Measurements from ENCODE around the gene IGF2. TPM values are rescaled to one million over a fixed set of nuclear protein-coding genes. Genes with fewer than 3 reads are reported as not detected.

The IGF2 gene
- total RNA-seq, 2 experiments from 2014 or later = 0.06 to 0.08 TPM

- H3K9me3 Mint-ChIP-seq = no peaks in the 10 kb centered on the region
- no peaks in the 10 kb centered on the region for H3K4me1 Mint-ChIP-seq
- no peak for DNase-seq
- no peaks in the 10 kb centered on the region for H3K36me3 Mint-ChIP-seq
- H3K4me3 Mint-ChIP-seq = no peak overlapping the region
- H3K27me3 Mint-ChIP-seq = no peaks in the 10 kb centered on the region
- no peak overlapping the region for H3K27ac Mint-ChIP-seq
Measured at GRCh38 chr11:2175659-2176058, 36.5 kb upstream of the IGF2 start.

GRCh38 chr11:2174361-2174760 lies 35.2 kb upstream of the IGF2 start:
- Mint-ChIP-seq H3K27ac (no peak overlapping the region), H3K9me3 (no peaks in the 10 kb centered on the region), H3K4me3 (no peak overlapping the region), H3K4me1 (no peaks in the 10 kb centered on the region), H3K36me3 (no peaks in the 10 kb centered on the region), H3K27me3 (no peaks in the 10 kb centered on the region)
- no peak for DNase-seq

GRCh38 chr11:2173761-2174160 lies 34.6 kb upstream of the IGF2 start:
- Mint-ChIP-seq H3K27me3 (no peaks in the 10 kb centered on the region), H3K36me3 (no peaks in the 10 kb centered on the region), H3K9me3 (no peaks in the 10 kb centered on the region), H3K4me3 (no peak overlapping the region), H3K27ac (no peak overlapping the region), H3K4me1 (no peaks in the 10 kb centered on the region)
- DNase-seq = no peak

DNA sequence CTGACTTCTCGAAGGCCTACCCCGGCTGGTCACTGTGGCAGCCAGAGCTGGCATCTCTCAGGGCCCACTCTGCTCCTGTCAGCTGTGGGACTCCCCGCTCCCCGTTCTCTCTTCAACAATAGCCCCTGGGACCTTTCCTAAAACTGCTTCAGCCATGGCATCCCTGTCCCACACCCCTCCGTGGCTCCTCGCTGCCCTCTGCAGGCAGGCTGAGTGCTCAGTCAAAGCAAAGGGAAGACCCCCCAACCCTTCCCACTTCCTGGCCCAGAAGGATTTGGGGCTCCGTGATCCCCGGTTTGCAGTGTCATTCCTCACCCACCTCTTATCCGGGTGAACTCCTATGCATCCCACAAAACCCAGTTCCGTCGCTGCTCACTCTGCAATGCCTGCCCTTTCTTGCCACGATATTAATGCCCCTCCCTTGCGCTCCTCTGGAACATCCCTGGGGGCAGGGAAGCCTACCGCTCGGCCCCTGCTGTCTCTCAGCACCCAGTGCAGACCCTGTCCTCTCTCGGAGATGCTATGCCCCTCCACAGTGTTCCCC lies 34.0 kb upstream of the IGF2 start:
- no peak for DNase-seq
- Mint-ChIP-seq H3K4me1 (no peaks in the 10 kb centered on the region), H3K36me3 (no peaks in the 10 kb centered on the region), H3K27ac (no peak overlapping the region), H3K9me3 (no peaks in the 10 kb centered on the region), H3K4me3 (no peak overlapping the region), H3K27me3 (no peaks in the 10 kb centered on the region)

DNA sequence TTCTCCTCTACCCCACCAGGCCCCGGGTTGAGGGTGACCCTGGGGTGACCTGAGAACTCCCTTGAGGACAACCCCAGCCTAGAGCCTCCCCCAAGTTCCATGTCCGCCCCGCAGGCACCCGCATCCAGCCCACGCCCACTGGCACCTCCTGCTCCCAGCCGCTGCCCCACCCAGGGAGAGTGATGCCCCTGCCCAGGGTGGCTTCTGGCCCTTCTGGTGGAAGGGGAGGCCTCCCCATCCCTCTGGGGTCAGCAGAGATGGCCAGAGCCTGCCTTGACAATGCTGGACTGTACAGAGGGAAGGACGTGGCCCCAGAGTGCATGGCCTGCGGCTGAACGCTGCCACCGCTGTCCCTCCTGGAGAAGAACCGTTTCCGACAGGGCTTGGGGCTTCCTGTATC lies 33.5 kb upstream of the IGF2 start:
- H3K9me3 Mint-ChIP-seq = no peaks in the 10 kb centered on the region
- no peak for DNase-seq
- no peak overlapping the region for H3K27ac Mint-ChIP-seq
- no peaks in the 10 kb centered on the region for H3K27me3 Mint-ChIP-seq
- H3K4me3 Mint-ChIP-seq = no peak overlapping the region
- no peaks in the 10 kb centered on the region for H3K4me1 Mint-ChIP-seq
- no peaks in the 10 kb centered on the region for H3K36me3 Mint-ChIP-seq

DNA sequence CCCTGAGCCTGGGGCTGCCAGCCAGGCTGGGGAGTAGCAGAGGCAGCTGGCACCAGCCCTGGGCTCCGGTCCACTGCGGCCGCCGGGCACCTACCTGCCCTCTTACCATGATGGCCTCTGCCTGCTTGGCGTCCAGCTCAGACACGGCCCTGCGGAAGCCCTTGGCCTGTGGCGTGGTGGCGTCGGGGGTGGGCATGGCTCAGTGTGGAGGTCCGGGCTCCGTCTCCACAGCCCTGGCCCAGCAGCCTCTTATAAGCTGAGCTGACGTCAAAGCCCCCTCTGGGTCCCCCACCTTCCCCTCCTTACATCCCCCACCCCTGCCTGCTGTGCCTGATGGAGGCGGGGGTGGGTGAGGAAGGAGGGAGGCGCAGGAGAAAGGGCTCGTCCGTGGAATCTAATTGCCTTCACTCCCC lies 32.4 kb upstream of the IGF2 start, which contains the start of gene TH:
TSS of gene TH (minus strand) at position 225 of the 413 bp plus-strand sequence. CDS start at position 196, 29 bp downstream.
- no peak for DNase-seq
- Mint-ChIP-seq H3K27me3 (peaks cover 4% of the 10 kb centered on the region), H3K4me3 (no peak within 1 kb of the TSS), H3K4me1 (no peaks in the 10 kb centered on the region), H3K36me3 (no peaks in the 10 kb centered on the region), H3K9me3 (no peaks in the 10 kb centered on the region), H3K27ac (no peak within 1 kb of the TSS)

DNA sequence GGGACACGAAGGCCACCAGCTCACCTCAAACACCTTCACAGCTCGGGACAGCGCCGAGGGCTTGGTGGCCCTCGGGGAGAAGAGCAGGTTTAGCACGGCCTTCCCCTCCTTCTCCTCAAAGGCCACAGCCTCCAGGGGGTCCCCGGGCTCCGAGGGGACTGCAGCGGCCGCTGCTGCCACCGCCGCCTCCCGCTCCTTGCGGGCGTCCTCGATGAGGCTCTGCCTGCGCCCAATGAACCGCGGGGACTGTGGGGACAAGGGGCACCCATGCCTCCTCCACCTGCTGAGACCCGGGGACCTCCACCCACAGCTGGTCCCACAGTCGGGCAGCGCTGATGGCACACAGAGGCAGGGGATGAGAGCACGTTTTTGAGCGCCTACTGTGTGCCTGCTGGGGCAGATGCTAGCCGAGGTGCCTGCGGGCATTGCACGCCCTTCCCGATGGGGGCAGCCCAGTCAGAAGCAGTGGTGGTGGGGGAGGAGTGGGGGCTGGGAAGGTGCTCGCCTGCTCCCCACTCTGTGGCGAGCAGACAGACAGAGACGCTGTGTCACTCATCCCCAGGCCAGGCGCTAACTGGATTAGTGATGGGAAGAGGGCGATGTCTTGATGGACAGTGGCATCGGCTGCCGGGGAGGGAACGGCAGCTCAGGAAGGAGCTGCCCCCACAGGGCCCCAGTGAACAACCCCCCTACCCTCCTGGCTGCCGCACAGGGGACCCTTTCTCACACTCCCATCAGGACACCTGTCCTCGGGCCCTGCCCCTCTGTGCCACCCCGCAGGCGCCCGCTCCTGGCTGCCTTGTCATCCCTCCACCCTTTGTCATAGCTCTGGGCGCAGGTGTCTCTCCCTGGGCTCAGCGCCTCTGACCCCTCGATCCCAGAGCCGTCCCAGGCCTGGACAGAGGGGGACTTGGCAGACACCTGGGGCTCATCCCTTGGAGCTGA lies 30.7 kb upstream of the IGF2 start:
- no peaks in the 10 kb centered on the region for H3K9me3 Mint-ChIP-seq
- no peak overlapping the region for H3K27ac Mint-ChIP-seq
- H3K27me3 Mint-ChIP-seq = peaks cover 4% of the 10 kb centered on the region
- H3K4me3 Mint-ChIP-seq = no peak overlapping the region
- no peak for DNase-seq
- H3K4me1 Mint-ChIP-seq = no peaks in the 10 kb centered on the region
- no peaks in the 10 kb centered on the region for H3K36me3 Mint-ChIP-seq

DNA sequence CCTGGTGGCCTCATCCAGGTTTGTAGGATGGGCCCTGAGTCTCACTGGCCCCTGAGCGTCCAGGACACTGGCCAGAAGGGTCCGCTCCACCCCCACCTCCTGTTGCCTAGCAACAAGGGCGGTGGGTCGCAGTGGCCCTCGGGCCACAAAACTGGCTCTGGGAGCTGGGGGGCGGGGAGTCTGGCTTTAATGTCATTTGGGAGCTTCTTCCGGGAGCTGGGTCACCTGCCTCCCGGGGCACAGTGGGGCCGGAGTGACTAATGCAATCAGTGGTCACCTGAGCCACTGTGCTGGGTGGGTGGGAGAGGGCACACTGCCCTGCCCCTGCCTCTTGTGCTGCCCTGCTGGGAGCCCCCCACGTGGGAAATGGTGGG lies 29.8 kb upstream of the IGF2 start:
- H3K4me3 Mint-ChIP-seq = no peak overlapping the region
- no peaks in the 10 kb centered on the region for H3K36me3 Mint-ChIP-seq
- no peak overlapping the region for H3K27ac Mint-ChIP-seq
- DNase-seq = no peak
- H3K4me1 Mint-ChIP-seq = no peaks in the 10 kb centered on the region
- no peaks in the 10 kb centered on the region for H3K9me3 Mint-ChIP-seq
- H3K27me3 Mint-ChIP-seq = peaks cover 4% of the 10 kb centered on the region

DNA sequence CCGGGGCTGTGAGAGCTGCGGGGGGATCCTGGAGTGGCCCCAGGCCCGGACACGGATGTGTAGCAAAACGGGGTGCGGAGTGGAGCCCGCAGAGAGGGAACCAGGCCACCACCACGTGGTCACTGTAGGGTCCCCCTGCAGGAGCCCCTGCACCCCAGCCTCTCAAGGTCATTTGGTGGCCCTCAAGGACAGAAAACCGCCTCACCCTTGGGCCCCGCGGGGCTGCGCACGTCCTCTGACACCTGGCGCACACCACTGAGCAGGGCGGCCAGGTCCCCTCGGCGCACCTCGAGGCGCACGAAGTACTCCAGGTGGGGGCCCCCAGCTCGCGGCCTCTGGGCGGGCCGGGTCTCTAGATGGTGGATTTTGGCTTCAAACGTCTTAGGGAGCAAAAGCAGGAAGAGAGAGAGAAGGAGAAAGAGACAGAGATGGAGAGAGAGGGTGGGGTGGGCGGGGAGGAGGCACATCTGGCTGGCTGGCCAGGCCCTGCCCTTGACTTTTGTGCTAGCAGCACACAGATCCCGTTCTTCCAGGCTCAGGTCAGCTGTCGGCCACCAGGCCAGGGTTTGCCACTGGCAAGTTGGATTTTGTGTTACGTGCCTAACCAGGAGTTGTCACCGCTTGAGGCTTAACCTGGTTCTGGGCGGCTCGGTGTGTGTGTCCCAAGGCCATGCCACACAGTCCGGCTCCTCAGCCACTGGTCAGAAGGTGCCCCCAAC lies 29.3 kb upstream of the IGF2 start:
- no peak overlapping the region for H3K4me3 Mint-ChIP-seq
- no peak overlapping the region for H3K27ac Mint-ChIP-seq
- no peaks in the 10 kb centered on the region for H3K9me3 Mint-ChIP-seq
- peaks cover 8% of the 10 kb centered on the region for H3K27me3 Mint-ChIP-seq
- H3K36me3 Mint-ChIP-seq = no peaks in the 10 kb centered on the region
- no peaks in the 10 kb centered on the region for H3K4me1 Mint-ChIP-seq
- DNase-seq = no peak

GRCh38 chr11:2167141-2168045 lies 28.2 kb upstream of the IGF2 start:
- Mint-ChIP-seq H3K27ac (no peak overlapping the region), H3K9me3 (no peaks in the 10 kb centered on the region), H3K36me3 (no peaks in the 10 kb centered on the region), H3K27me3 (peaks cover 8% of the 10 kb centered on the region), H3K4me3 (no peak overlapping the region), H3K4me1 (no peaks in the 10 kb centered on the region)
- DNase-seq = no peak

DNA sequence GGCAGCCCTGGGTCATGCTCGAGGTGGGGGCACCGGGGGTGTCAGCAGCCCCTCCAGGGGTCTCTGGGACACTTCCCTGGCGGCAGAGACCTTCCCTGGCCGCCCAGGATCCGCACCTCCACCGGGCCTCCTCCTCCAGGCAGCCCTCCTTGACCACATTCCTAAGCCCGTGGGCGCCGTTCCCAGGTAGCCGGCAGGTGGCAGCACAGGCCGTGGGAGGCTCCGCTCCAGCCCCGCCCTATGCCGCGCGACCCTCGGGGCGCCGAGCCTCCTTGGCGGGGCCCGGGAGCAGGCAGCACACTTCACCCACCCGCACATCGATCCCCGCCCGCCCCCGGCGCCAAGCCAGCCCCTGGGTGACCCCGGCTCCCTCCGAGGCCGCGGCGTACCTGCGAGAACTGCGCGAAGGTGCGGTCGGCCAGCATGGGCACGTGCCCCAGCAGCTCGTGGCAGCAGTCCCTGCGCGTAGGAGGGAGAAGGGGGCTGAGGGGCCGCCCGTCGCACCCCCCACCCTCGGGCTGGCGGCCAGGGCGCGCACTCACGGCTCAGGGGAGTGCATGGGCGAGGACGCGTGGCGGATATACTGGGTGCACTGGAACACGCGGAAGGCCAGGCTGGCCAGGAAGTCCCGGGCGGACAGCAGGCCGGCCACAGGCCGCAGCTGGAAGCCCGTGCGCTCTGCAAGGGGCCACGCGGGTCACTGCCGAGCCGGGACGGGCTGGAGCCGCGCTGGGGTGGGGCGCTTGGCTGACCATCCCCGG lies 27.1 kb upstream of the IGF2 start:
- Mint-ChIP-seq H3K27ac (no peak overlapping the region), H3K4me3 (no peak overlapping the region), H3K9me3 (no peaks in the 10 kb centered on the region), H3K36me3 (no peaks in the 10 kb centered on the region), H3K27me3 (peaks cover 8% of the 10 kb centered on the region), H3K4me1 (no peaks in the 10 kb centered on the region)
- DNase-seq = peak; percentile 62

- no peaks in the 10 kb centered on the region for H3K9me3 Mint-ChIP-seq
- H3K4me3 Mint-ChIP-seq = no peak overlapping the region
- H3K36me3 Mint-ChIP-seq = no peaks in the 10 kb centered on the region
- H3K27ac Mint-ChIP-seq = no peak overlapping the region
- DNase-seq = no peak
- no peaks in the 10 kb centered on the region for H3K4me1 Mint-ChIP-seq
- H3K27me3 Mint-ChIP-seq = peaks cover 8% of the 10 kb centered on the region
Measured at GRCh38 chr11:2165571-2165970, 26.4 kb upstream of the IGF2 start.

GRCh38 chr11:2164861-2165555 lies 25.8 kb upstream of the IGF2 start:
- H3K4me3 Mint-ChIP-seq = no peak overlapping the region
- no peaks in the 10 kb centered on the region for H3K4me1 Mint-ChIP-seq
- peaks cover 8% of the 10 kb centered on the region for H3K27me3 Mint-ChIP-seq
- no peaks in the 10 kb centered on the region for H3K9me3 Mint-ChIP-seq
- no peak overlapping the region for H3K27ac Mint-ChIP-seq
- no peaks in the 10 kb centered on the region for H3K36me3 Mint-ChIP-seq
- DNase-seq = no peak

DNA sequence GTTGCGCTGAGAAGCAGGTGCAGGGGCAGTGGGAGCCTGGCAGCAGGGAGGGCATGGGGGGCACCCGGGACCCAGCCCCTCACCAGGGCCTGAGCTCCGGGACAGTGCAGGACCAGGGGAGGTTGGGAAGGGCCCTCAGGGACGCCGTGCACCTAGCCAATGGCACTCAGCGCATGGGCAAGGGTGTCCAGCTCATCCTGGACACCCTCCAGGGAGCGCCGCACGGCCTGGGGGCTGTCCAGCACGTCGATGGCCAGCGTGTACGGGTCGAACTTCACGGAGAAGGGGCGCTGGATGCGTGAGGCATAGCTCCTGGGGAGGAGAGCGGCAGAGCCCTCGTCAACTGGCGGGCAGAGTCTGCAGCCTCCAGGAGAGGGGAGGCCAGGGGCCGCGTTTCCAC lies 24.9 kb upstream of the IGF2 start:
- H3K36me3 Mint-ChIP-seq = no peaks in the 10 kb centered on the region
- no peaks in the 10 kb centered on the region for H3K9me3 Mint-ChIP-seq
- DNase-seq = no peak
- no peak overlapping the region for H3K27ac Mint-ChIP-seq
- peaks cover 8% of the 10 kb centered on the region for H3K27me3 Mint-ChIP-seq
- no peaks in the 10 kb centered on the region for H3K4me1 Mint-ChIP-seq
- H3K4me3 Mint-ChIP-seq = no peak overlapping the region
